Activated T-cell treated with anti-CD3 and anti-CD28 coated beads for 48 hours (primary cell): ENCODE data around the gene TAF4.
"Not testable (repeated sequence)": the region's sequence is repeated elsewhere in the genome, so short reads cannot be mapped to it uniquely, and the experiment has no call there.

Experiments
- DNase-seq: peaks from one replicate; pipeline ENCODE4 v3.0.0-alpha.2; 2020; ENCODE audit warnings: low read depth

Gene TAF4

GRCh38 chr20:62065674-62066338 lies at the start of gene TAF4:
Gene TAF4, minus strand, starts transcription at chr20:62065881. Its CDS starts 71 bp downstream, at chr20:62065810.
- DNase-seq, result peak; percentile 81

GRCh38 chr20:62114894-62115293 lies 49.2 kb upstream of the TAF4 start:
- no peak for DNase-seq

GRCh38 chr20:62112368-62112767 lies 46.7 kb upstream of the TAF4 start:
- DNase-seq, result no peak

GRCh38 chr20:62111148-62111547 lies 45.5 kb upstream of the TAF4 start:
- DNase-seq, result no peak

GRCh38 chr20:62105592-62105991 lies 39.9 kb upstream of the TAF4 start:
- DNase-seq, result no peak

- DNase-seq, result no peak
Observed at GRCh38 chr20:62104791-62105345, 39.2 kb upstream of the TAF4 start.

GRCh38 chr20:62104234-62104789 lies 38.6 kb upstream of the TAF4 start:
- DNase-seq, result no peak

GRCh38 chr20:62103508-62104233 lies 38.0 kb upstream of the TAF4 start:
- no peak for DNase-seq

GRCh38 chr20:62101078-62101477 lies 35.4 kb upstream of the TAF4 start:
- DNase-seq, result no peak

- DNase-seq, result no peak
Observed at GRCh38 chr20:62097881-62098407, 32.3 kb upstream of the TAF4 start.

- DNase-seq, result no peak
Observed at GRCh38 chr20:62096421-62097380, 31.0 kb upstream of the TAF4 start.

GRCh38 chr20:62089393-62089792 lies 23.7 kb upstream of the TAF4 start:
- DNase-seq, result no peak

- DNase-seq, result no peak
Observed at GRCh38 chr20:62088258-62089127, 22.8 kb upstream of the TAF4 start.

GRCh38 chr20:62087632-62088031 lies 22.0 kb upstream of the TAF4 start:
- no peak for DNase-seq

GRCh38 chr20:62087227-62087626 lies 21.5 kb upstream of the TAF4 start:
- DNase-seq, result no peak

GRCh38 chr20:62085206-62085605 lies 19.5 kb upstream of the TAF4 start:
- DNase-seq, result no peak

- DNase-seq, result not testable (repeated sequence)
Observed at GRCh38 chr20:62084224-62084623, 18.5 kb upstream of the TAF4 start.

GRCh38 chr20:62083312-62083711 lies 17.6 kb upstream of the TAF4 start:
- DNase-seq, result no peak

GRCh38 chr20:62080249-62080990 lies 14.7 kb upstream of the TAF4 start:
- no peak for DNase-seq

GRCh38 chr20:62079166-62079565 lies 13.5 kb upstream of the TAF4 start:
- no peak for DNase-seq
